ENCODE results near the gene ZNF280D.

The ZNF280D gene

GRCh38 chr15:56600380-56600779 lies 132.9 kb downstream of the ZNF280D start:
- H3K36me3 ChIP-seq (ENCODE audit: control insufficient read depth in 1 of 2, insufficient read depth in 2 of 2, low read depth in 1 of 2, low read length in 2 of 2), result no peaks in the 10 kb centered on the region
- no peak overlapping the region for H2BK5ac ChIP-seq (ENCODE audit: low read depth, low read length, poor library complexity, severe bottlenecking)
- no peak overlapping the region for H2BK15ac ChIP-seq (ENCODE audit: low read depth, poor library complexity, severe bottlenecking)
- H2AFZ ChIP-seq (ENCODE audit: low read depth, low read length), result no peak overlapping the region
- no peaks in the 10 kb centered on the region for H3K4me1 ChIP-seq (ENCODE audit: control insufficient read depth, insufficient read depth, low read depth, low read length)
- no peak for DNase-seq
- no peak overlapping the region for H3K23ac ChIP-seq (ENCODE audit: low read length in 2 of 2)
- no peak overlapping the region for H2AK5ac ChIP-seq (ENCODE audit: low read length, severe bottlenecking)
- H3K9ac ChIP-seq (ENCODE audit: low read length), result no peak overlapping the region
- no peak overlapping the region for H4K8ac ChIP-seq (ENCODE audit: low read length)
- no peaks in the 10 kb centered on the region for H3K27me3 ChIP-seq (ENCODE audit: control insufficient read depth in 1 of 2, insufficient read depth in 1 of 2, low read length in 2 of 2)
- WGBS, result no CpG with 5 or more reads among the region's 1 CpG
- H3K79me1 ChIP-seq (replicated peaks; ENCODE audit: low read length, poor library complexity, severe bottlenecking), result no peaks in the 10 kb centered on the region
- peaks cover 36% of the 10 kb centered on the region for H3K9me3 ChIP-seq (ENCODE audit: control insufficient read depth, low read length)
- no peak overlapping the region for H3K4me3 ChIP-seq (ENCODE audit: insufficient read depth in 1 of 2, low read depth in 1 of 2, low read length in 2 of 2)
- H3K18ac ChIP-seq (ENCODE audit: low read depth in 1 of 2, low read length in 2 of 2), result no peak overlapping the region
- H3K14ac ChIP-seq (ENCODE audit: low read length in 2 of 2), result no peak overlapping the region
- H2BK120ac ChIP-seq (ENCODE audit: low read depth, low read length), result no peak overlapping the region
- H3K27ac ChIP-seq (ENCODE audit: low read length, poor library complexity, severe bottlenecking), result no peak overlapping the region
- H3K4ac ChIP-seq (ENCODE audit: low read depth in 1 of 2, low read length in 2 of 2), result no peak overlapping the region
- no peak overlapping the region for H2BK12ac ChIP-seq (ENCODE audit: low read length in 2 of 2)
- H3K4me2 ChIP-seq (ENCODE audit: low read length, poor library complexity, severe bottlenecking), result no peak overlapping the region
- no peak overlapping the region for H4K91ac ChIP-seq (ENCODE audit: low read length)

GRCh38 chr15:56598991-56599390 lies 134.3 kb downstream of the ZNF280D start:
- no peaks in the 10 kb centered on the region for H3K79me1 ChIP-seq (replicated peaks; ENCODE audit: low read length, poor library complexity, severe bottlenecking)
- H3K4me2 ChIP-seq (ENCODE audit: low read length, poor library complexity, severe bottlenecking), result no peak overlapping the region
- no peak overlapping the region for H2BK120ac ChIP-seq (ENCODE audit: low read depth, low read length)
- no peak overlapping the region for H2AK5ac ChIP-seq (ENCODE audit: low read length, severe bottlenecking)
- no peak overlapping the region for H2AFZ ChIP-seq (ENCODE audit: low read depth, low read length)
- peaks cover 31% of the 10 kb centered on the region for H3K9me3 ChIP-seq (ENCODE audit: control insufficient read depth, low read length)
- H3K4me1 ChIP-seq (ENCODE audit: control insufficient read depth, insufficient read depth, low read depth, low read length), result no peaks in the 10 kb centered on the region
- 81% methylated on average over 3 of the region's 5 CpGs for WGBS
- no peak overlapping the region for H4K8ac ChIP-seq (ENCODE audit: low read length)
- no peaks in the 10 kb centered on the region for H3K36me3 ChIP-seq (ENCODE audit: control insufficient read depth in 1 of 2, insufficient read depth in 2 of 2, low read depth in 1 of 2, low read length in 2 of 2)
- no peak overlapping the region for H3K14ac ChIP-seq (ENCODE audit: low read length in 2 of 2)
- no peak overlapping the region for H3K4me3 ChIP-seq (ENCODE audit: insufficient read depth in 1 of 2, low read depth in 1 of 2, low read length in 2 of 2)
- H3K9ac ChIP-seq (ENCODE audit: low read length), result no peak overlapping the region
- H2BK15ac ChIP-seq (ENCODE audit: low read depth, poor library complexity, severe bottlenecking), result no peak overlapping the region
- H2BK12ac ChIP-seq (ENCODE audit: low read length in 2 of 2), result no peak overlapping the region
- no peak overlapping the region for H3K18ac ChIP-seq (ENCODE audit: low read depth in 1 of 2, low read length in 2 of 2)
- H3K27ac ChIP-seq (ENCODE audit: low read length, poor library complexity, severe bottlenecking), result no peak overlapping the region
- no peaks in the 10 kb centered on the region for H3K27me3 ChIP-seq (ENCODE audit: control insufficient read depth in 1 of 2, insufficient read depth in 1 of 2, low read length in 2 of 2)
- no peak overlapping the region for H2BK5ac ChIP-seq (ENCODE audit: low read depth, low read length, poor library complexity, severe bottlenecking)
- H3K23ac ChIP-seq (ENCODE audit: low read length in 2 of 2), result no peak overlapping the region
- no peak for DNase-seq
- H4K91ac ChIP-seq (ENCODE audit: low read length), result no peak overlapping the region
- no peak overlapping the region for H3K4ac ChIP-seq (ENCODE audit: low read depth in 1 of 2, low read length in 2 of 2)

GRCh38 chr15:56587686-56588085 lies 145.6 kb downstream of the ZNF280D start:
- H3K4me1 ChIP-seq (ENCODE audit: control insufficient read depth, insufficient read depth, low read depth, low read length), result no peaks in the 10 kb centered on the region
- H3K14ac ChIP-seq (ENCODE audit: low read length in 2 of 2), result no peak overlapping the region
- no peak overlapping the region for H3K9ac ChIP-seq (ENCODE audit: low read length)
- H3K36me3 ChIP-seq (ENCODE audit: control insufficient read depth in 1 of 2, insufficient read depth in 2 of 2, low read depth in 1 of 2, low read length in 2 of 2), result peaks cover 0 to 3% of the 10 kb centered on the region in 2 experiments
- H3K9me3 ChIP-seq (ENCODE audit: control insufficient read depth, low read length), result peaks cover 45% of the 10 kb centered on the region
- H3K27me3 ChIP-seq (ENCODE audit: control insufficient read depth in 1 of 2, insufficient read depth in 1 of 2, low read length in 2 of 2), result no peaks in the 10 kb centered on the region
- no peak overlapping the region for H2AK5ac ChIP-seq (ENCODE audit: low read length, severe bottlenecking)
- no peak overlapping the region for H2BK12ac ChIP-seq (ENCODE audit: low read length in 2 of 2)
- H3K18ac ChIP-seq (ENCODE audit: low read depth in 1 of 2, low read length in 2 of 2), result no peak overlapping the region
- H3K4me3 ChIP-seq (ENCODE audit: insufficient read depth in 1 of 2, low read depth in 1 of 2, low read length in 2 of 2), result no peak overlapping the region
- peak overlapping the region; percentile 77 for H3K27ac ChIP-seq (ENCODE audit: low read length, poor library complexity, severe bottlenecking)
- H3K4me2 ChIP-seq (ENCODE audit: low read length, poor library complexity, severe bottlenecking), result no peak overlapping the region
- no peak overlapping the region for H2BK15ac ChIP-seq (ENCODE audit: low read depth, poor library complexity, severe bottlenecking)
- WGBS, result no CpG with 5 or more reads among the region's 2 CpGs
- H2BK5ac ChIP-seq (ENCODE audit: low read depth, low read length, poor library complexity, severe bottlenecking), result no peak overlapping the region
- DNase-seq, result peak; percentile 28
- no peaks in the 10 kb centered on the region for H3K79me1 ChIP-seq (replicated peaks; ENCODE audit: low read length, poor library complexity, severe bottlenecking)
- H3K23ac ChIP-seq (ENCODE audit: low read length in 2 of 2), result no peak overlapping the region
- no peak overlapping the region for H4K91ac ChIP-seq (ENCODE audit: low read length)
- H4K8ac ChIP-seq (ENCODE audit: low read length), result no peak overlapping the region
- H2AFZ ChIP-seq (ENCODE audit: low read depth, low read length), result no peak overlapping the region
- H3K4ac ChIP-seq (ENCODE audit: low read depth in 1 of 2, low read length in 2 of 2), result no peak overlapping the region
- H2BK120ac ChIP-seq (ENCODE audit: low read depth, low read length), result no peak overlapping the region

DNA sequence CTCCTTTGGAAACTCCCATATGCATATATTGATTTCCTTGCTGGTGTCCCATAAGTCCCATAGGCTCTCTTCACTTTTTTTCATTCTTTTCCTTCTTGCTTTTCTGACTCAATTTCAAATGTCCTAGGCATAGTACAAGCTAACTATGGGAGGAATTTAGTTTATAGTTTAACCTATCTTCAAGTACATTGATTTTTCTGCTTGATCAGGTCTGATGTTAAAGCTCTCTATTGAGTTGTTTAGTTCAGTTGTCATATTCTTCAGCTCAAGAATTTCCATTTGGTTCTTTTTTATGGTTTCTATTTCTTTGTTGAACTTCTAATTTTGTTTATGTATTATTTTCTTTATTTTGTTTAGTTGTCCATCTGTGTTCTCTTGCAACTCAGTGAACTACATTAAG lies 147.1 kb downstream of the ZNF280D start:
- Histone ChIP-seq H3K27ac (ENCODE audit: low read length, poor library complexity, severe bottlenecking) (no peak overlapping the region), H2BK5ac (ENCODE audit: low read depth, low read length, poor library complexity, severe bottlenecking) (no peak overlapping the region), H3K18ac (ENCODE audit: low read depth in 1 of 2, low read length in 2 of 2) (no peak overlapping the region), H3K4me1 (ENCODE audit: control insufficient read depth, insufficient read depth, low read depth, low read length) (no peaks in the 10 kb centered on the region), H3K14ac (ENCODE audit: low read length in 2 of 2) (no peak overlapping the region), H3K79me1 (replicated peaks; ENCODE audit: low read length, poor library complexity, severe bottlenecking) (no peaks in the 10 kb centered on the region), H3K36me3 (ENCODE audit: control insufficient read depth in 1 of 2, insufficient read depth in 2 of 2, low read depth in 1 of 2, low read length in 2 of 2) (peaks cover 0 to 3% of the 10 kb centered on the region in 2 experiments), H3K4me3 (ENCODE audit: insufficient read depth in 1 of 2, low read depth in 1 of 2, low read length in 2 of 2) (peak overlapping the region in 1 of 2 experiments; percentile 26), H2BK12ac (ENCODE audit: low read length in 2 of 2) (no peak overlapping the region), H3K4ac (ENCODE audit: low read depth in 1 of 2, low read length in 2 of 2) (no peak overlapping the region), H3K23ac (ENCODE audit: low read length in 2 of 2) (no peak overlapping the region), H2BK120ac (ENCODE audit: low read depth, low read length) (no peak overlapping the region), H2BK15ac (ENCODE audit: low read depth, poor library complexity, severe bottlenecking) (no peak overlapping the region), H2AK5ac (ENCODE audit: low read length, severe bottlenecking) (no peak overlapping the region), H3K9ac (ENCODE audit: low read length) (no peak overlapping the region), H4K91ac (ENCODE audit: low read length) (no peak overlapping the region), H3K27me3 (ENCODE audit: control insufficient read depth in 1 of 2, insufficient read depth in 1 of 2, low read length in 2 of 2) (no peaks in the 10 kb centered on the region), H4K8ac (ENCODE audit: low read length) (no peak overlapping the region), H2AFZ (ENCODE audit: low read depth, low read length) (no peak overlapping the region), H3K4me2 (ENCODE audit: low read length, poor library complexity, severe bottlenecking) (no peak overlapping the region), H3K9me3 (ENCODE audit: control insufficient read depth, low read length) (peaks cover 45% of the 10 kb centered on the region)
- no peak for DNase-seq

Measured in mesenchymal stem cell (in vitro differentiated cells and primary cell).